Coronary artery (tissue), 2 donors: Measurements from ENCODE around the gene C1orf21.

Experiments used
- DNase-seq: peaks from one replicate; pipeline ENCODE4 v3.0.0-alpha.2; 2017; ENCODE audit warnings: low spot score
- H3K27ac ChIP-seq, 2 donors: fragments of 200-600 bp; sonication (generic); one replicate each; pipeline ENCODE4 v1.5.1; 2016 to 2019
- H3K4me3 ChIP-seq: fragments of 200-600 bp; sonication (generic); 2 replicates; pipeline ENCODE4 v1.5.1; 2016; ENCODE audit warnings: mild to moderate bottlenecking, moderate library complexity
- CTCF ChIP-seq: fragments of 200-600 bp; sonication (generic); IDR thresholded peaks from one replicate; pipeline ENCODE4 v1.5.1; 2019; ENCODE audit warnings: antibody characterized with exemption

Gene C1orf21

GRCh38 chr1:184672013-184672726 lies 285.3 kb downstream of the C1orf21 start:
- DNase-seq: no peak
- no peak for TF ChIP-seq CTCF
- Histone ChIP-seq H3K27ac (no peak overlapping the region), H3K4me3 (no peak overlapping the region)

- TF ChIP-seq CTCF: no peak
These were observed 286.5 kb downstream of the C1orf21 start for GRCh38 chr1:184673305-184673704.

GRCh38 chr1:184677344-184677743 lies 290.5 kb downstream of the C1orf21 start:
- H3K4me3 ChIP-seq: no peak overlapping the region
- no peak overlapping the region for H3K27ac ChIP-seq
- DNase-seq: no peak
- no peak for TF ChIP-seq CTCF

More at GRCh38 chr1:184673305-184673704, 286.5 kb downstream of the C1orf21 start:
- H3K4me3 ChIP-seq: no peak overlapping the region
- DNase-seq: no peak
- no peak overlapping the region for H3K27ac ChIP-seq
